ENCODE measurements around the gene SLC37A1.

SLC37A1 gene

GRCh38 chr21:42565206-42565810 lies 51.7 kb downstream of the SLC37A1 start:
- no peak for DNase-seq

GRCh38 chr21:42565886-42566523 lies 52.4 kb downstream of the SLC37A1 start:
- DNase-seq = no peak

GRCh38 chr21:42566524-42567213 lies 53.0 kb downstream of the SLC37A1 start:
- DNase-seq = peak; percentile 39

GRCh38 chr21:42567214-42567555 lies 53.5 kb downstream of the SLC37A1 start:
- DNase-seq = no peak

GRCh38 chr21:42567861-42568260 lies 54.2 kb downstream of the SLC37A1 start:
- DNase-seq = no peak

GRCh38 chr21:42568376-42568775 lies 54.7 kb downstream of the SLC37A1 start:
- no peak for DNase-seq

- no peak for DNase-seq
Measured at GRCh38 chr21:42568866-42569731, 55.4 kb downstream of the SLC37A1 start.

GRCh38 chr21:42569732-42570301 lies 56.2 kb downstream of the SLC37A1 start:
- DNase-seq = no peak

- DNase-seq = no peak
Measured at GRCh38 chr21:42570362-42570761, 56.7 kb downstream of the SLC37A1 start.

- DNase-seq = no peak
Measured at GRCh38 chr21:42570841-42571387, 57.3 kb downstream of the SLC37A1 start.

- DNase-seq = no peak
Measured at GRCh38 chr21:42571391-42572150, 57.9 kb downstream of the SLC37A1 start.

- no peak for DNase-seq
Measured at GRCh38 chr21:42572906-42573495, 59.3 kb downstream of the SLC37A1 start.

GRCh38 chr21:42574234-42575027 lies 60.8 kb downstream of the SLC37A1 start:
- no peak for DNase-seq

- DNase-seq = no peak
Measured at GRCh38 chr21:42575111-42575510, 61.5 kb downstream of the SLC37A1 start.

GRCh38 chr21:42576639-42577038 lies 63.0 kb downstream of the SLC37A1 start:
- DNase-seq = no peak

- DNase-seq = no peak
Measured at GRCh38 chr21:42578034-42578433, 64.4 kb downstream of the SLC37A1 start.

GRCh38 chr21:42578761-42579415 lies 65.2 kb downstream of the SLC37A1 start:
- peak; percentile 6 for DNase-seq

- DNase-seq = no peak
Measured at GRCh38 chr21:42579456-42580075, 65.9 kb downstream of the SLC37A1 start.

GRCh38 chr21:42580076-42580792 lies 66.6 kb downstream of the SLC37A1 start:
- no peak for DNase-seq

All from NCI-H2029 treated with DMSO at 0.1 percent for 48 hours (cell line).